ENCODE data around the gene FIGLA.
"Not testable (repeated sequence)": the region's sequence is repeated elsewhere in the genome, so short reads cannot be mapped to it uniquely, and the experiment has no call there.

Gene FIGLA

GRCh38 chr2:70808983-70809958 is 18.8 kb upstream of the FIGLA start:
- no peak for DNase-seq (ENCODE audit: low read depth, low spot score)

GRCh38 chr2:70807828-70808118 is 17.3 kb upstream of the FIGLA start:
- DNase-seq (ENCODE audit: low read depth, low spot score): no peak

- DNase-seq (ENCODE audit: low read depth, low spot score): no peak
Measured at GRCh38 chr2:70807102-70807827, 16.8 kb upstream of the FIGLA start.

GRCh38 chr2:70806620-70807019 is 16.2 kb upstream of the FIGLA start:
- no peak for DNase-seq (ENCODE audit: low read depth, low spot score)

GRCh38 chr2:70806013-70806412 is 15.6 kb upstream of the FIGLA start:
- no peak for DNase-seq (ENCODE audit: low read depth, low spot score)

- peak; percentile 50 for DNase-seq (ENCODE audit: low read depth, low spot score)
Measured at GRCh38 chr2:70801607-70802263, 11.3 kb upstream of the FIGLA start.

- no peak for DNase-seq (ENCODE audit: low read depth, low spot score)
Measured at GRCh38 chr2:70799706-70800105, 9.3 kb upstream of the FIGLA start.

GRCh38 chr2:70797996-70798395 is 7.6 kb upstream of the FIGLA start:
- DNase-seq (ENCODE audit: low read depth, low spot score): not testable (repeated sequence)

- DNase-seq (ENCODE audit: low read depth, low spot score): no peak
Measured at GRCh38 chr2:70797506-70797905, 7.1 kb upstream of the FIGLA start.

- no peak for DNase-seq (ENCODE audit: low read depth, low spot score)
Measured at GRCh38 chr2:70796262-70796661, 5.8 kb upstream of the FIGLA start.

- DNase-seq (ENCODE audit: low read depth, low spot score): no peak
Measured at GRCh38 chr2:70795164-70795995, 4.9 kb upstream of the FIGLA start.

- no peak for DNase-seq (ENCODE audit: low read depth, low spot score)
Measured at GRCh38 chr2:70793450-70793849, 3.0 kb upstream of the FIGLA start.

GRCh38 chr2:70789304-70790135 is 923 bp downstream of the FIGLA start:
- peak; percentile 94 for DNase-seq (ENCODE audit: low read depth, low spot score)

GRCh38 chr2:70785137-70785911 is 5.1 kb downstream of the FIGLA start:
- DNase-seq (ENCODE audit: low read depth, low spot score): peak; percentile 53

GRCh38 chr2:70784320-70784719 is 6.1 kb downstream of the FIGLA start:
- DNase-seq (ENCODE audit: low read depth, low spot score): no peak

- DNase-seq (ENCODE audit: low read depth, low spot score): no peak
Measured at GRCh38 chr2:70779911-70780545, 10.4 kb downstream of the FIGLA start.

GRCh38 chr2:70779491-70779890 is 11.0 kb downstream of the FIGLA start:
- DNase-seq (ENCODE audit: low read depth, low spot score): no peak

GRCh38 chr2:70778676-70779075 is 11.8 kb downstream of the FIGLA start:
- DNase-seq (ENCODE audit: low read depth, low spot score): no peak

GRCh38 chr2:70777450-70777849 is 13.0 kb downstream of the FIGLA start:
- DNase-seq (ENCODE audit: low read depth, low spot score): no peak
